Measurements from ENCODE around the gene HLA-A.

GRCh38 chr6:29955783-29956182 lies 13.5 kb downstream of the HLA-A start:
- no peak for TF ChIP-seq RARB (CRISPR knock-in tag; IDR thresholded peaks at IDR 0.05)
- TF ChIP-seq, protein P1, sequence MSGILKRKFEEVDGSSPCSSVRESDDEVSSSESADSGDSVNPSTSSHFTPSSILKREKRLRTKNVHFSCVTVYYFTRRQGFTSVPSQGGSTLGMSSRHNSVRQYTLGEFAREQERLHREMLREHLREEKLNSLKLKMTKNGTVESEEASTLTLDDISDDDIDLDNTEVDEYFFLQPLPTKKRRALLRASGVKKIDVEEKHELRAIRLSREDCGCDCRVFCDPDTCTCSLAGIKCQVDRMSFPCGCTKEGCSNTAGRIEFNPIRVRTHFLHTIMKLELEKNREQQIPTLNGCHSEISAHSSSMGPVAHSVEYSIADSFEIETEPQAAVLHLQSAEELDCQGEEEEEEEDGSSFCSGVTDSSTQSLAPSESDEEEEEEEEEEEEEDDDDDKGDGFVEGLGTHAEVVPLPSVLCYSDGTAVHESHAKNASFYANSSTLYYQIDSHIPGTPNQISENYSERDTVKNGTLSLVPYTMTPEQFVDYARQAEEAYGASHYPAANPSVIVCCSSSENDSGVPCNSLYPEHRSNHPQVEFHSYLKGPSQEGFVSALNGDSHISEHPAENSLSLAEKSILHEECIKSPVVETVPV (CRISPR knock-in tag; IDR thresholded peaks at IDR 0.05), result no peak
- no peak for TF ChIP-seq BACH2 (CRISPR knock-in tag; IDR thresholded peaks at IDR 0.05; ENCODE audit: borderline replicate concordance)
- TF ChIP-seq GLIS3 (CRISPR knock-in tag; IDR thresholded peaks at IDR 0.05), result no peak
- TF ChIP-seq TCF4 (CRISPR knock-in tag; IDR thresholded peaks at IDR 0.05; ENCODE audit: borderline replicate concordance), result no peak
- TF ChIP-seq ZFP3 (CRISPR knock-in tag; IDR thresholded peaks at IDR 0.05), result no peak
- TF ChIP-seq ARNTL (CRISPR knock-in tag; IDR thresholded peaks at IDR 0.05; ENCODE audit: borderline replicate concordance, low read depth), result no peak

Measured in SK-N-SH treated with all-trans-retinoic acid at 6 μM for 48 hours (cell line).